HFFc6 (cell line): Measurements from ENCODE around the gene MAFG. TPM values are rescaled to one million over a fixed set of nuclear protein-coding genes. Genes with fewer than 3 reads are reported as not detected.
"Not testable (repeated sequence)": the region's sequence is repeated elsewhere in the genome, so short reads cannot be mapped to it uniquely, and the experiment has no call there.

Source experiments
- DNase-seq: peaks from one replicate; pipeline ENCODE4 v3.0.0-alpha.2; 2018
- H3K27ac Mint-ChIP-seq: 2 replicates; pipeline ENCODE4 v1.8.0; 2020; ENCODE audit warnings: mild to moderate bottlenecking, mixed read lengths
- H3K27me3 Mint-ChIP-seq: 2 replicates; pipeline ENCODE4 v1.8.0; 2021; ENCODE audit warnings: mild to moderate bottlenecking, moderate library complexity, mixed read lengths; ENCODE audit not compliant: insufficient read depth
- H3K36me3 Mint-ChIP-seq: 2 replicates; pipeline ENCODE4 v1.8.0; 2021; ENCODE audit warnings: low read depth, mixed read lengths
- H3K4me1 Mint-ChIP-seq: 2 replicates; pipeline ENCODE4 v1.8.0; 2020; ENCODE audit warnings: low read depth, mixed read lengths
- H3K4me3 Mint-ChIP-seq: 2 replicates; pipeline ENCODE4 v1.8.0; 2020; ENCODE audit warnings: mild to moderate bottlenecking, moderate library complexity, mixed read lengths
- H3K9me3 Mint-ChIP-seq: 2 replicates; pipeline ENCODE4 v1.8.0; 2020; ENCODE audit warnings: mild to moderate bottlenecking, mixed read lengths
- total RNA-seq, 6 experiments: library from RNA; stranded (reverse); fragmentation: NEBNext Ultra II Directional; extraction: Animal tissue kit (Norgen Biotek cat#: 25700); gene quantifications; 2 replicates in 1 of 6; 3 replicates in 5 of 6; pipeline ENCODE4 v1.2.3, GENCODE V29; 2021
- TF ChIP-seq, protein P1 (sequence below): fragments of 200-600 bp; sonication (generic); IDR thresholded peaks from 2 replicates; pipeline ENCODE4 v1.5.0; 2021; ENCODE audit warnings: antibody characterized with exemption, mild to moderate bottlenecking

Gene MAFG
- total RNA-seq, 6 experiments from 2014 or later, result 17.7 to 22.4 (median 18.2) TPM

GRCh38 chr17:81921537-81921862, 6.0 kb downstream of the MAFG start:
- TF ChIP-seq, protein P1, sequence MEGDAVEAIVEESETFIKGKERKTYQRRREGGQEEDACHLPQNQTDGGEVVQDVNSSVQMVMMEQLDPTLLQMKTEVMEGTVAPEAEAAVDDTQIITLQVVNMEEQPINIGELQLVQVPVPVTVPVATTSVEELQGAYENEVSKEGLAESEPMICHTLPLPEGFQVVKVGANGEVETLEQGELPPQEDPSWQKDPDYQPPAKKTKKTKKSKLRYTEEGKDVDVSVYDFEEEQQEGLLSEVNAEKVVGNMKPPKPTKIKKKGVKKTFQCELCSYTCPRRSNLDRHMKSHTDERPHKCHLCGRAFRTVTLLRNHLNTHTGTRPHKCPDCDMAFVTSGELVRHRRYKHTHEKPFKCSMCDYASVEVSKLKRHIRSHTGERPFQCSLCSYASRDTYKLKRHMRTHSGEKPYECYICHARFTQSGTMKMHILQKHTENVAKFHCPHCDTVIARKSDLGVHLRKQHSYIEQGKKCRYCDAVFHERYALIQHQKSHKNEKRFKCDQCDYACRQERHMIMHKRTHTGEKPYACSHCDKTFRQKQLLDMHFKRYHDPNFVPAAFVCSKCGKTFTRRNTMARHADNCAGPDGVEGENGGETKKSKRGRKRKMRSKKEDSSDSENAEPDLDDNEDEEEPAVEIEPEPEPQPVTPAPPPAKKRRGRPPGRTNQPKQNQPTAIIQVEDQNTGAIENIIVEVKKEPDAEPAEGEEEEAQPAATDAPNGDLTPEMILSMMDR, result no peak
- Mint-ChIP-seq H3K9me3 (no peaks in the 10 kb centered on the region), H3K27ac (peak overlapping the region; percentile 74; the same call in 1 of the 2 replicates), H3K4me1 (peaks cover 41% of the 10 kb centered on the region), H3K36me3 (peaks cover 21% of the 10 kb centered on the region), H3K4me3 (no peak overlapping the region), H3K27me3 (no peaks in the 10 kb centered on the region; the same call in 1 of the 2 replicates)
- no peak for DNase-seq

GRCh38 chr17:81920612-81921536, 6.7 kb downstream of the MAFG start:
- Mint-ChIP-seq H3K4me3 (no peak overlapping the region), H3K4me1 (peaks cover 41% of the 10 kb centered on the region), H3K9me3 (no peaks in the 10 kb centered on the region), H3K27ac (peak overlapping the region; percentile 74), H3K27me3 (no peaks in the 10 kb centered on the region; the same call in 1 of the 2 replicates), H3K36me3 (peaks cover 27% of the 10 kb centered on the region)
- no peak for DNase-seq
- TF ChIP-seq, protein P1, result no peak

DNA sequence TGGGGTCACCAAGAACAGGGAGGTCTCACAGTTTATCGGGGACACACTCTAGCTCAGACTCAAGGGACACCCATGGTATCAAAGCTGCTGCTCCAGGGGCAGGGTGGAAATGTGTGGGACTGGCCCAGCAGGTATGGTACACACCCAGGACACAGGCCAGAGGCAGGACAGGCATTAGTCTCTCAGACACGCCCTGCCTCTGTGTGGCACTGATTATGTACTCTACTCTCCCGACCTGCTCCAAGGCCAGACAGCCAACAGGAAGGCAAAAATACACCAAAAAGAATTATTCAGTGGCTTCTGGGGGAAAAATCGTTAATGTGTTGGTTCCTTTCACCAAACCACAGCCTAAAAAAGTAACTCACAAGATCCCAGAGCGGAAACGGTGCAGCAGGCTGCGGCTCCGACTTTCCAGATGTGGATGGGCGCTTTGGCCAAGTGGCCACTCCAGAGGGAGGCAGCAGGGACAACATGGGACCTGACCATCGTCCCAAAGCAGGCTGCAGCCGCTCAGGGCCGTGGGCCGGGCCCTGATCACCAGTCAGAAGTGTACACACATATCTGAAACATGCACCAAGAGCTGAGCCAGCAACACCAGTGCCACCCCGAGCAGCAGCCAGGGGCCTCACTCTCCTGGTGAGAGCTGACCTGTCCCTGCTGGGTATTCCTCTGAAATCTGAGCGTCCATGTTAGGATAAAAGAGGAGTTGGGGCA, 8.5 kb downstream of the MAFG start:
- no peak for DNase-seq
- H3K9me3 Mint-ChIP-seq, result no peaks in the 10 kb centered on the region
- TF ChIP-seq, protein P1, result no peak
- peak overlapping the region; percentile 39; the same call in 1 of the 2 replicates for H3K27ac Mint-ChIP-seq
- peaks cover 34% of the 10 kb centered on the region for H3K4me1 Mint-ChIP-seq
- peaks cover 31% of the 10 kb centered on the region for H3K36me3 Mint-ChIP-seq
- 0 out of 2 replicates have a peak overlapping the region, but pooled peaks have one; percentile 87 for H3K4me3 Mint-ChIP-seq
- H3K27me3 Mint-ChIP-seq, result no peaks in the 10 kb centered on the region; the same call in 1 of the 2 replicates

DNA sequence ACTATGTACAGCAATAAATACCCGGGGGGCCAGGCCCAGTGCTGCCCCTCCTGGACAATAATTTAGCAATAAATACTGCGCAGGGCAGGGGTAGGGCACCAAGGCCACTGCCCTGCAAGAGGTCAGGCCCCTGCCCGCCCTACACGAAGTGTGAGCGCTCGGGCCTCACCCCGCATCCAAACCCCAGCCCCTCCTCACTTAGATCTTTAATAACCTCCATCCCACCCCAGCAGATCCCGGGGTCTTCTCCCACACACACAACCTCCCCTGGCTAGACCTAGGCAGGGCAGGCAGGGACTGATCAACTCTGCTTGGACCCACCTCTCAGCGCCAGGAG, 9.2 kb downstream of the MAFG start:
- Mint-ChIP-seq H3K4me1 (peaks cover 33% of the 10 kb centered on the region), H3K4me3 (peak overlapping the region; percentile 87), H3K36me3 (peaks cover 35% of the 10 kb centered on the region), H3K27ac (peak overlapping the region; percentile 68; the same call in 1 of the 2 replicates)
- not testable (repeated sequence) for H3K9me3 Mint-ChIP-seq, H3K27me3 Mint-ChIP-seq, DNase-seq
- TF ChIP-seq, protein P1, result 0 out of 2 replicates have a peak, but pooled peaks have one; percentile 21

DNA sequence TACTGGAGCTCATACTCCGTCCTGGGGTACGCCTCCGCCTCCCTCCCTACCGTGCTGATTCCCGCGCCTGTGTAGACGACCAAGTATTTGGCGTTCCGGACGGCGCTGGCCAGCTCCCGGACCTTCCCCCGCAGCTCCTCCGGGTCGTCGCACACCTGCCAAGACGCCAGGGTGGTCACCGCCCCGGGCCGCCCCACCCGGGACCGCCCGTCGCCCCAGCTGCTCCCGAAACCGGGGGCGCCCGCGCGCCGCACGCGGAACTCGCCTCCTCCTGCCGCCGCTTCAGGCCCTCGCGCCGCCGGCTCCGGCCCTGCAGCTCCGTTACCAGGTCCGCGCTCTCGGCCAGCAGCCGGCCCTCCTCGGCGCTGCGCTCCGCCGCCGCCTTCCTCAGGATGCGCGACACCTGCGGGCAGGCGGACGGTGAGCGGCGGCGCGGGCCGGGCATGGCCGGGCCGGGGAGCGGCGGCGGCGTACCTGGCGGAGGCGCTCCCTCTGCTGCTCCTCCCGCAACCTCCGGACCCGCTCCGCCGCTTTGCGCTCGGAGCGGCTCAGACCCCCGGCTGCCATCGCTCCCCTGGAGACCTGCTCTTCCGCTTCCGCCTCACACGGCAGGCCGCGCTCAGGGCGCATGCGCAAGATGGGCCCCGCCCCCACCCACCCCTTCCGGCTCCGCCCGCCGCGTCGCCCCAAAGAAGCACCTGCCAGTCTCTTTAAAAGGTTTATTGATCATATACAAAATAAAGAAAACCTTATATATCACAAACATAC, 9.8 kb downstream of the MAFG start, which contains the start of gene SIRT7:
Gene SIRT7 (minus strand): TSS at position 612 of the 768 bp plus-strand sequence. CDS start 45 bp downstream, at position 567.
- peak within 1 kb of the TSS; percentile 90 for H3K4me3 Mint-ChIP-seq
- no peaks in the 10 kb centered on the region for H3K9me3 Mint-ChIP-seq
- TF ChIP-seq, protein P1, result no peak
- H3K4me1 Mint-ChIP-seq, result peaks cover 33% of the 10 kb centered on the region
- no peaks in the 10 kb centered on the region; the same call in 1 of the 2 replicates for H3K27me3 Mint-ChIP-seq
- H3K36me3 Mint-ChIP-seq, result peaks cover 40% of the 10 kb centered on the region
- peak; percentile 27 for DNase-seq
- H3K27ac Mint-ChIP-seq, result peak within 1 kb of the TSS; percentile 70
